Transverse colon (tissue), 4 donors: ENCODE measurements around the gene PTPN4. TPM values are rescaled to one million over a fixed set of nuclear protein-coding genes. Genes with fewer than 3 reads are reported as not detected.

ENCODE experiments used
- DNase-seq: peaks from one replicate; pipeline ENCODE4 v3.0.0-alpha.2; 2019
- H3K27ac ChIP-seq, 4 donors: fragments of 200-600 bp; sonication (generic); 2 replicates each; pipeline ENCODE4 v1.5.1; 2016 to 2018; ENCODE audit warnings: inconsistent platforms in 4 of 4
- H3K27me3 ChIP-seq: fragments of 200-600 bp; sonication (generic); 2 replicates; pipeline ENCODE4 v1.5.1; 2017; ENCODE audit warnings: inconsistent platforms
- H3K36me3 ChIP-seq, 4 donors: fragments of 200-600 bp; sonication (generic); 2 replicates each; pipeline ENCODE4 v1.5.1; 2017 to 2019; ENCODE audit warnings: inconsistent platforms in 4 of 4
- H3K4me1 ChIP-seq, 4 donors: fragments of 200-600 bp; sonication (generic); 2 replicates each; pipeline ENCODE4 v1.5.1; 2017 to 2020; ENCODE audit warnings: inconsistent platforms in 4 of 4
- H3K4me3 ChIP-seq, 4 donors: fragments of 200-600 bp; sonication (generic); 1 replicate in 1 of 4; 2 replicates in 3 of 4; pipeline versions ENCODE4 v1.5.1 to v1.6.1; 2017 to 2019; ENCODE audit warnings: inconsistent platforms in 4 of 4
- H3K9me3 ChIP-seq, 2 donors: fragments of 200-600 bp; sonication (generic); 2 replicates each; pipeline ENCODE4 v1.5.1; 2017 to 2019; ENCODE audit warnings: inconsistent platforms in 2 of 2
- CTCF ChIP-seq, 5 experiments: fragments of 200-600 bp in 3 of 5; fragments of 450-650 bp in 2 of 5; sonication (generic) in 3 of 5; IDR thresholded peaks; 1 replicate in 2 of 5; 2 replicates in 3 of 5; pipeline ENCODE4 v1.5.1; 2016 to 2017; ENCODE audit warnings: antibody characterized with exemption in 5 of 5, inconsistent platforms in 3 of 5, mild to moderate bottlenecking in 2 of 5, moderate library complexity in 1 of 5
- EP300 ChIP-seq: sonication (generic); formaldehyde crosslinking; IDR thresholded peaks from one replicate; pipeline ENCODE4 v1.6.1; 2017; ENCODE audit warnings: antibody characterized with exemption, low read depth
- POLR2A ChIP-seq: fragments of 450-650 bp; IDR thresholded peaks from one replicate; pipeline ENCODE4 v1.6.1; 2016; ENCODE audit warnings: antibody characterized with exemption, mild to moderate bottlenecking, moderate library complexity
- POLR2AphosphoS5 ChIP-seq, 3 donors: sonication (generic); formaldehyde crosslinking; IDR thresholded peaks; one replicate each; pipeline ENCODE4 v1.6.1; 2016; ENCODE audit warnings: antibody characterized with exemption in 3 of 3
- WGBS, 2 donors: methylation state at CpG; one replicate each; pipeline ENCODE4 v1.1.5; 2018; ENCODE audit warnings: low coverage in 1 of 2; 5-methylcytosine and 5-hydroxymethylcytosine counted together
- in situ Hi-C, 4 donors: fragments of 200-750 bp; cut with MboI; loops; one replicate each; pipeline versions ENCODE4 v1.15.0 to v1.15.1; 2017; ENCODE audit warnings: low sequenced_read_pairs in 3 of 4, low pct_ligation_motif_present in 1 of 4, low pct_unique_long_range_greater_than_20kb in 1 of 4
- intact Hi-C: fragments of 100-400 bp; cut with DNase I; formaldehyde crosslinking; loops from one replicate; pipeline ENCODE4 v1.15.1; 2023; ENCODE audit warnings: low total_unique reads
- total RNA-seq, 4 donors: library from RNA; depleted of rRNA; stranded (reverse); fragments of >200 nt; gene quantifications; one replicate each; pipeline ENCODE4 v1.1.0, GENCODE V29; 2016

PTPN4 gene
- total RNA-seq, 4 donors from 2014 or later, result 18.7 to 46.6 (median 25.8) TPM

- Histone ChIP-seq H3K4me3 (no peak overlapping the region), H3K27me3 (no peaks in the 10 kb centered on the region), H3K27ac (no peak overlapping the region), H3K4me1 (peaks cover 0 to 3% (median 0%) of the 10 kb centered on the region in 4 donors), H3K9me3 (no peaks in the 10 kb centered on the region), H3K36me3 (no peaks in the 10 kb centered on the region)
- no peak for DNase-seq
- in situ Hi-C loops (loop anchor here in 2 of 4 donors (10.0 kb wide), 1 partner anchor 69 kb away; the partner anchor contains the start of gene PTPN4 (in 2 of the 2)), intact Hi-C loops (loop anchor here (5.0 kb wide), 1 partner anchor 67 kb away; the partner anchor contains the start of gene PTPN4)
- peak; percentile 53 to 59 (median 58) for TF ChIP-seq CTCF (IDR thresholded peaks at IDR 0.05)
- TF ChIP-seq POLR2AphosphoS5 (IDR thresholded peaks at IDR 0.05), result no peak
- TF ChIP-seq EP300, result no peak
- no peak for TF ChIP-seq POLR2A
- 62 to 76% methylated on average over 4 to 7 of the region's 7 CpGs for WGBS, 2 donors
Observed at GRCh38 chr2:119823734-119824334, 64.1 kb downstream of the PTPN4 start.

GRCh38 chr2:119826370-119826961, 66.7 kb downstream of the PTPN4 start:
- H3K4me3 ChIP-seq, result no peak overlapping the region
- no peaks in the 10 kb centered on the region for H3K9me3 ChIP-seq
- no peaks in the 10 kb centered on the region for H3K27me3 ChIP-seq
- no peak overlapping the region for H3K27ac ChIP-seq
- H3K4me1 ChIP-seq, result no peaks in the 10 kb centered on the region
- DNase-seq, result peak; percentile 19
- TF ChIP-seq CTCF (IDR thresholded peaks at IDR 0.05) (peak; percentile 18 to 45 (median 40)), POLR2A (no peak)
- 69 to 72% methylated on average over 5 of the region's 5 CpGs for WGBS, 2 donors
- intact Hi-C loops (no loop called here), in situ Hi-C loops (loop anchor here in 2 of 4 donors (10.0 kb wide), 1 partner anchor 72 kb away; the partner anchor contains the start of gene PTPN4 (in 2 of the 2))
- H3K36me3 ChIP-seq, result no peaks in the 10 kb centered on the region

DNA sequence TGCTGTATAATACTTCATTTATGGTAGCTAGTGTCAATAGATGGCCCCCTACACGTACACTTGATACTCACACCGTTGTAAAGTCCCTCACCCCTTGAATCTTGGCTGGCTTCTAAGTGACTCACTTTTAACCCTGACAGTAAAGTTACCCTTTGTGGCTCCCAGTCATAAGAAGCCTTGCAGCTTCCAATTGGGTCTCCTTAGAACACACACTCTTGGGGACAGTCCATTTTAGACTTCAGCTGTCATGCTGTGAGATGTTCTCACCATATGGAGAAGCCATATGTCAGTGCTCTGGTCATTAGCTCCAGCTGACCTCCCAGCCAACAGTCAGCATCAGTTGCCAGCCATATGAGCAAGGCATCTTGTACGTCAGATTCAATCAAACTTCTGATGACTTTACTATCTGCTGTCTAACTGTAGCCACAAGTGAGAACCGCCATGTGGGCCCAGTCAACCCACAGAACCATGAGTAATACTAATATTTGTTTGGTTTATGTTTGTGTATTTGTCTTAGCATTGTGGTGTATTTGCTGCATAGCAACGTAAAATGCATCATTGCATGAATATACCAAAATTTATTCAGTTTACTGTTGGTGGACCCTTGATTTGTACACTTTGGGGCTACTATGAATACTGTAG, 68.3 kb downstream of the PTPN4 start:
- Histone ChIP-seq H3K4me1 (no peaks in the 10 kb centered on the region), H3K9me3 (no peaks in the 10 kb centered on the region), H3K4me3 (no peak overlapping the region), H3K27ac (no peak overlapping the region), H3K27me3 (no peaks in the 10 kb centered on the region), H3K36me3 (no peaks in the 10 kb centered on the region)
- intact Hi-C loops (no loop called here), in situ Hi-C loops (loop anchor here in 2 of 4 donors (10.0 kb wide), 1 partner anchor 73 kb away; the partner anchor contains the start of gene PTPN4 (in 2 of the 2))
- WGBS, 2 donors, result 68 to 72% methylated on average over 5 of the region's 5 CpGs
- no peak for DNase-seq
- TF ChIP-seq EP300, result no peak
- no peak for TF ChIP-seq CTCF (IDR thresholded peaks at IDR 0.05)
- TF ChIP-seq POLR2AphosphoS5 (IDR thresholded peaks at IDR 0.05), result no peak
- TF ChIP-seq POLR2A, result no peak

DNA sequence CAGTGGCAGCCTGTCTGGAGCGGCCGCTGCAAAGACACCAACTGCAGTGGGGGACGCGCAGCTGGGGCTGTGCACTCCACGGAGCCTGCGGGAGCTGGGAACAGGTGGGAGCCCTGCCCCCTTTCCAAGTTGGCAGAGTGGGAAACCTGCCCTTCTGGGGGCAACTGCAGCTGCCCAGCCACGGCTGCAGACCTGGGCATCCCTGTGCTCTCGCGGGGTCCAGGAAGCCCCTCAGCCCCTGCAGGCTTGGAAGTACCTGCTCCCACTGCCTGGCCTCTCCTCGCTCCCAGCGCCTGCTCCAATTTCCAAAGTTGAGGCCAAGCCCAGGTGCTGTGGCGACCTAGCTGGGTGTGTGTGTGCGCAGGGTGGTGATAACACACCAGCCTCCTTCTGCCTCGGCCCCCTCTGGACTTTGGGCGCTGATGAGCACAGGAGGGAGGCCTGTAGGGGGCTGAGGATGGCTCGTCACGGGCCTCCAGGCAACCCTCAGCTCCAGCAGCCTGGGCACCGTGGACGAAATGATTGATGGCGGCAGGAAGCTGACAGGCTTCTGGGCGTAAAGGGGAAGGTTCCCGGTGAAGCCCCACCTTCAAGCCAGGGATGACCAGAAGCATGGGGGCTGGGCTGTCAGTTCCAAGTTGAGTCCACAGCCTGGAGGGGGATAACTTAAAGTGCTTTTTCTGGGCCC, 76.9 kb downstream of the PTPN4 start:
- DNase-seq, result no peak
- Histone ChIP-seq H3K27ac (no peak overlapping the region), H3K36me3 (no peaks in the 10 kb centered on the region), H3K4me1 (peaks cover 0 to 15% (median 2%) of the 10 kb centered on the region in 4 donors), H3K27me3 (no peaks in the 10 kb centered on the region), H3K4me3 (no peak overlapping the region), H3K9me3 (no peaks in the 10 kb centered on the region)
- TF ChIP-seq EP300, result no peak
- no peak for TF ChIP-seq POLR2AphosphoS5 (IDR thresholded peaks at IDR 0.05)
- no peak for TF ChIP-seq CTCF (IDR thresholded peaks at IDR 0.05)
- TF ChIP-seq POLR2A, result no peak
- intact Hi-C loops, result no loop called here
- in situ Hi-C loops, result no loop called here
- 60 to 95% methylated on average over 1 to 16 of the region's 22 CpGs for WGBS, 2 donors
